Kidney (tissue), 14 donors: ENCODE data around the gene MEFV. TPM values are rescaled to one million over a fixed set of nuclear protein-coding genes. Genes with fewer than 3 reads are reported as not detected.

ENCODE experiments used
- DNase-seq, 5 donors: peaks; one replicate each; pipeline ENCODE4 v3.0.0-alpha.2; 2013 to 2020
- FAIRE-seq: peaks from 2 replicates; lab custom pipeline; 2012; peaks lifted over from hg19 to GRCh38; lab: Jason Lieb, UNC
- H3K27ac ChIP-seq, 2 donors: one replicate each; pipeline ENCODE4 v1.7.0; 2013; ENCODE audit warnings: low read depth in 2 of 2, low read length in 2 of 2, inconsistent platforms in 1 of 2
- H3K27me3 ChIP-seq: one replicate; pipeline ENCODE4 v1.7.1; 2013; ENCODE audit warnings: low read length, inconsistent platforms; ENCODE audit not compliant: control insufficient read depth, insufficient read depth
- H3K36me3 ChIP-seq, 3 donors: one replicate each; pipeline versions ENCODE4 v1.7.0 to v1.7.1; 2013; ENCODE audit warnings: low read length in 3 of 3, control low read depth in 1 of 3, inconsistent platforms in 1 of 3; ENCODE audit not compliant: insufficient read depth in 3 of 3, control insufficient read depth in 2 of 3
- H3K4me1 ChIP-seq, 3 donors: one replicate each; pipeline versions ENCODE4 v1.7.0 to v1.7.1; 2013; ENCODE audit warnings: low read length in 3 of 3, inconsistent platforms in 1 of 3, low read depth in 1 of 3; ENCODE audit not compliant: control insufficient read depth in 2 of 3, insufficient read depth in 2 of 3
- H3K4me3 ChIP-seq, 3 donors: one replicate each; pipeline versions ENCODE4 v1.7.0 to v1.8.1; 2013; ENCODE audit warnings: low read length in 3 of 3, control low read depth in 1 of 3, inconsistent platforms in 1 of 3
- H3K9ac ChIP-seq, 3 donors: one replicate each; pipeline versions ENCODE4 v1.7.0 to v1.7.1; 2013; ENCODE audit warnings: low read length in 3 of 3, control low read depth in 1 of 3, inconsistent platforms in 1 of 3
- H3K9me3 ChIP-seq, 3 donors: one replicate each; pipeline versions ENCODE4 v1.7.0 to v1.7.1; 2013; ENCODE audit warnings: low read length in 3 of 3, control low read depth in 1 of 3, inconsistent platforms in 1 of 3; ENCODE audit not compliant: control insufficient read depth in 2 of 3, insufficient read depth in 1 of 3
- CTCF ChIP-seq: IDR thresholded peaks from 3 replicates; pipeline ENCODE4 v1.5.1; 2012; ENCODE audit warnings: mild to moderate bottlenecking, moderate library complexity, borderline replicate concordance; ENCODE audit not compliant: insufficient read depth; ENCODE audit errors: extremely low read depth
- intact Hi-C: fragments of 100-400 bp; cut with DNase I; formaldehyde crosslinking; loops from one replicate; pipeline ENCODE4 v1.11.1; 2022
- polyA plus RNA-seq: library from polyadenylated mRNA; stranded (reverse); fragments of 350-450 nt; fragmentation: Illumina TruSeq; extraction: RNeasy Lipid Tissue Mini Kit (QIAGEN cat#74804); gene quantifications from one replicate; pipeline ENCODE4 v1.2.3, GENCODE V29; 2014; ENCODE audit warnings: low read depth, low replicate concordance; ENCODE audit not compliant: insufficient read depth
- total RNA-seq: library from RNA; stranded (reverse); fragmentation: NEBNext Ultra II Directional; extraction: Animal tissue kit (Norgen Biotek cat#: 25700); gene quantifications from one replicate; pipeline ENCODE4 v1.2.1, GENCODE V29; 2021
- donor health status: control.
- donor health status: control.
- donor health status: control.
- donor health status: control.
- donor health status: control.
- donor health status: DM: yes; HTN: yes; CAD: no.
- donor health status: Normal renal cell carcinoma (clear cell type).

Gene MEFV
- total and polyA plus RNA-seq, 2 donors from 2014 or later = 4.1 TPM; not detected in 1

DNA sequence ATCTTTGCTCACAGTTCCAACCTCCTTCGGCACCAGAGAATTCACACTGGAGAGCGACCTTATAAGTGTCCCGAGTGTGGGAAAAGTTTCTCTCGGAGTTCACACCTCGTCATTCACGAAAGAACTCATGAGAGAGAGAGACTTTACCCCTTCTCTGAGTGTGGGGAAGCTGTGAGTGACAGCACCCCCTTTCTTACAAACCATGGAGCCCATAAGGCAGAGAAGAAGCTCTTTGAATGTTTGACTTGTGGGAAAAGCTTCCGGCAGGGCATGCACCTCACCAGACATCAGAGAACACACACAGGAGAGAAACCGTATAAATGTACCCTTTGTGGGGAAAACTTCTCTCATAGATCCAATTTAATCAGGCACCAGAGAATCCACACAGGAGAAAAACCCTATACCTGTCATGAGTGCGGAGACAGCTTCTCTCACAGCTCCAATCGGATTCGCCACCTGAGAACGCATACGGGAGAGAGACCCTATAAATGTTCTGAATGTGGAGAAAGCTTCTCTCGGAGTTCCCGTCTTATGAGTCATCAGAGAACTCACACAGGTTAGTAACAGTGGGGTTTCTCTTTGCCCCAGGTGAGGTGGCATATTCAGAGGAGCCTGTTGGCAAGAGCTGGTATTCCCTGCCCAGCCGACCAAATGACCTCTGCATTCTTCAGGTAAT lies 33.7 kb upstream of the MEFV start:
- FAIRE-seq (no peak), DNase-seq (no peak)
- Histone ChIP-seq H3K4me1 (peaks cover 0 to under 1% (median 0%) of the 10 kb centered on the region in 3 donors), H3K9me3 (peaks cover 15 to 72% (median 30%) of the 10 kb centered on the region in 3 donors), H3K36me3 (peaks cover 24 to 52% (median 44%) of the 10 kb centered on the region in 3 donors), H3K27ac (no peak overlapping the region), H3K27me3 (no peaks in the 10 kb centered on the region), H3K9ac (no peak overlapping the region), H3K4me3 (peak overlapping the region in 2 of 3 donors; percentile 12 to 13)
- no peak for TF ChIP-seq CTCF
- intact Hi-C loops = no loop called here

DNA sequence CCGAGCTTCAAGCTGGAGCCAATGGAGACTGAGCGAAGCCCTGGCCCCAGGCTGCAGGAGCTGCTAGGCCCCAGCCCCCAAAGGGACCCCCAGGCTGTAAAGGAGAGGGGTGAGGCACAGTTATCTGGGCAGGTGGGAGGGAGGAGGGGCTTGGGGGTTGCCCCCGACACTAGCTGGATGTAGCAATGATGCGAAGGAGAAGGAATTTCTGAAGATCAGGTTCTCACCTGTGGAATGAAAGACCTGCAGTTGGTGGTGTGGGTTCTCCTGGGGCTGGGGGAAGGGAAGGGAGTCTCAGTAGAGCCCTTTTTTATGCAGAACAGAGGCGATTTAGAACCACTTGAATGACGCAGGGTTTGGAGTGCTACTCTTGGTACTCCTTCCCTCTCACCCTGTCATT lies 28.7 kb upstream of the MEFV start:
- no peak for TF ChIP-seq CTCF
- H3K36me3 ChIP-seq = peaks cover 10 to 27% (median 25%) of the 10 kb centered on the region in 3 donors
- peak overlapping the region in 2 of 3 donors; percentile 93 to 94 for H3K4me3 ChIP-seq
- H3K27ac ChIP-seq = no peak overlapping the region
- DNase-seq (no peak), FAIRE-seq (no peak)
- intact Hi-C loops = no loop called here
- H3K9me3 ChIP-seq = peaks cover 7 to 32% (median 8%) of the 10 kb centered on the region in 3 donors
- H3K4me1 ChIP-seq = peaks cover 0 to 16% (median 12%) of the 10 kb centered on the region in 3 donors
- H3K27me3 ChIP-seq = no peaks in the 10 kb centered on the region
- no peak overlapping the region for H3K9ac ChIP-seq

DNA sequence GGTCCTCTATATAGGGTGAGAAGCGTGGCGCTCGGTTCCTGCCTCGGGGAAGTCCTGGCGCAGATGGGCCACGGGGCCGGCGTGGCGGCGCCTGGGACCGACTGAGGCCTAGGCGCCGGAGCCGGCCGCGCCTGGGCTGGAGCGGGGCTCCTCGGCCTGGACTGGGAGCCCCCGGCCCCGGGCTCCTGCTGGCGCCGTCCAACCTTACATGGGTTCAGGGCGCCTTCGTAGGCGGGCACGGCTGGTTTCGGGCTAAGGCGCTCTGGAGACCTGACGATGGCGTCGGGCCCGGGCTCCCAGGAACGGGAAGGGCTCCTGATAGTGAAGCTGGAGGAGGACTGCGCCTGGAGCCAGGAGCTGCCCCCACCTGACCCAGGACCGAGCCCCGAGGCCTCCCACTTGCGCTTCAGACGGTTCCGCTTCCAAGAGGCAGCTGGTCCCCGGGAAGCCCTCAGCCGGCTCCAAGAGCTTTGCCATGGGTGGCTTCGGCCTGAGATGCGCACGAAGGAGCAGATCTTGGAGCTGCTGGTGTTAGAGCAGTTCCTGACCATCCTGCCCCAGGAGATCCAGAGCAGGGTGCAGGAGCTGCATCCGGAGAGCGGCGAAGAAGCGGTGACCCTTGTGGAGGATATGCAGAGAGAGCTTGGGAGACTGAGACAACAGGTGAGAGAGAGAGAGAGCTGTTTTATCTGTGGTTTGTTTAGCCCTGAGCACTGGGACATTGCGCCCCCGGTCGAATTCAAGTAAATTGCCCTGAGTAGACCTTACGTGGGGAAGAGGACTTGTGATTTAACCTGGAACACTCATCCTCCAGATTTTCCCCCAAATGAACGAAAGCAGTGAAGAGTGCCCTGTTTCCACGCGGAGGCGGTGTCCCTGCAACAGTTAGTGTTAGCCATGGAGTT lies 27.4 kb upstream of the MEFV start:
- Histone ChIP-seq H3K9ac (peak overlapping the region; percentile 74 to 94 (median 90)), H3K27me3 (no peaks in the 10 kb centered on the region), H3K27ac (peak overlapping the region; percentile 99 to 100), H3K4me3 (peak overlapping the region; percentile 85 to 94 (median 93)), H3K9me3 (peaks cover 0 to 19% (median 2%) of the 10 kb centered on the region in 3 donors), H3K4me1 (peaks cover 0 to 16% (median 12%) of the 10 kb centered on the region in 3 donors), H3K36me3 (peaks cover 3 to 14% (median 13%) of the 10 kb centered on the region in 3 donors)
- intact Hi-C loops = no loop called here
- DNase-seq (peak in 3 of 5 donors; percentile 4 to 87 (median 66)), FAIRE-seq (no peak)
- TF ChIP-seq CTCF = no peak
